ENCODE results near the gene PGAP2.

PGAP2 gene

GRCh38 chr11:3808861-3809623 is 682 bp downstream of the PGAP2 start:
- H3K4me1 ChIP-seq (ENCODE audit: control insufficient read depth in 2 of 2, insufficient read depth in 1 of 2, low read depth in 1 of 2, low read length in 2 of 2): peaks cover 2 to 9% of the 10 kb centered on the region in 2 donors
- H3K14ac ChIP-seq (ENCODE audit: low read length): no peak overlapping the region
- H4K8ac ChIP-seq (ENCODE audit: low read depth, low read length): no peak overlapping the region
- peak overlapping the region; percentile 91 for H3K9ac ChIP-seq (ENCODE audit: low read depth, low read length, poor library complexity)
- H2AK5ac ChIP-seq (ENCODE audit: low read depth, low read length): peak overlapping the region; percentile 25
- H3K36me3 ChIP-seq (replicated peaks in 1 of 2; ENCODE audit: control insufficient read depth in 2 of 2, insufficient read depth in 2 of 2, low read length in 2 of 2): peaks cover 0 to 8% of the 10 kb centered on the region in 2 donors
- no peaks in the 10 kb centered on the region for H3K27me3 ChIP-seq (ENCODE audit: control insufficient read depth in 3 of 3, insufficient read depth in 3 of 3, low read depth in 1 of 3, low read length in 3 of 3)
- DNase-seq (ENCODE audit: low spot score): no peak
- H3K27ac ChIP-seq (replicated peaks; ENCODE audit: low read length): no peak overlapping the region
- H3K4me3 ChIP-seq (ENCODE audit: low read length in 2 of 2): peak overlapping the region; percentile 73 to 94
- H3K23ac ChIP-seq (ENCODE audit: low read depth, low read length, poor library complexity): peak overlapping the region; percentile 82
- peak overlapping the region; percentile 99 for H2AFZ ChIP-seq (ENCODE audit: low read length)
- H3K4me2 ChIP-seq (ENCODE audit: insufficient read depth, low read length, poor library complexity, severe bottlenecking): peak overlapping the region; percentile 95
- H2BK12ac ChIP-seq (ENCODE audit: low read length): no peak overlapping the region
- H3K9me3 ChIP-seq (replicated peaks in 1 of 2; ENCODE audit: control insufficient read depth in 2 of 2, insufficient read depth in 1 of 2, low read depth in 1 of 2, low read length in 2 of 2): no peaks in the 10 kb centered on the region
- no peak overlapping the region for H4K91ac ChIP-seq (ENCODE audit: low read depth, low read length, poor library complexity)
- H3K79me1 ChIP-seq (ENCODE audit: low read depth, low read length): peaks cover 6% of the 10 kb centered on the region
- H2BK5ac ChIP-seq (ENCODE audit: low read length): no peak overlapping the region
- peak overlapping the region; percentile 78 for H2BK120ac ChIP-seq (ENCODE audit: low read depth, low read length)
- peak overlapping the region; percentile 81 for H2BK15ac ChIP-seq (ENCODE audit: low read length)
- no peak overlapping the region for H3K4ac ChIP-seq (ENCODE audit: low read length)
- no CpG with 5 or more reads among the region's 5 CpGs for WGBS, 2 donors (ENCODE audit: extremely low coverage in 2 of 2, insufficient read length in 2 of 2, insufficient replicate concordance in 1 of 2)
- peak overlapping the region; percentile 99 for H3K18ac ChIP-seq (ENCODE audit: low read length)

DNA sequence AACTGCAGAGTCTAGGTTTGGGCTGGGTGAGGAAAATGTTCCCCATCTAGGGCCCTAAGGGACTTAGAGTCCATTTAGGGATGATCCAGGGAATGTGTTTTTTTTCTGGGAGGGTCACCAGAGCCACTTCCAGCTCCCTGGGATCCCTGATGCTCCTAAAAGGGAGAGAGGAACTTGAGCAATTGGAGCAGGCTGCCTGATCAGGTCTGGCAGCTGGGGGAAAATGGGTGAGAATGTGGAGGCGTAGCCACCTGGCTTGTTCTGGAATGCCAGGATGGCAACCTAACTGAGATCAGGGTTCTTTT is 1.2 kb downstream of the PGAP2 start:
- no CpG with 5 or more reads among the region's 1 CpG for WGBS, 2 donors (ENCODE audit: extremely low coverage in 2 of 2, insufficient read length in 2 of 2, insufficient replicate concordance in 1 of 2)

GRCh38 chr11:3810446-3810845 is 2.1 kb downstream of the PGAP2 start:
- Histone ChIP-seq H3K14ac (ENCODE audit: low read length) (no peak overlapping the region), H2AFZ (ENCODE audit: low read length) (no peak overlapping the region), H4K8ac (ENCODE audit: low read depth, low read length) (no peak overlapping the region), H4K91ac (ENCODE audit: low read depth, low read length, poor library complexity) (no peak overlapping the region), H3K18ac (ENCODE audit: low read length) (no peak overlapping the region), H3K27ac (replicated peaks; ENCODE audit: low read length) (no peak overlapping the region), H3K9me3 (replicated peaks in 1 of 2; ENCODE audit: control insufficient read depth in 2 of 2, insufficient read depth in 1 of 2, low read depth in 1 of 2, low read length in 2 of 2) (no peaks in the 10 kb centered on the region), H3K4ac (ENCODE audit: low read length) (no peak overlapping the region), H3K4me1 (ENCODE audit: control insufficient read depth in 2 of 2, insufficient read depth in 1 of 2, low read depth in 1 of 2, low read length in 2 of 2) (peaks cover 2 to 9% of the 10 kb centered on the region in 2 donors), H3K23ac (ENCODE audit: low read depth, low read length, poor library complexity) (no peak overlapping the region), H3K27me3 (ENCODE audit: control insufficient read depth in 3 of 3, insufficient read depth in 3 of 3, low read depth in 1 of 3, low read length in 3 of 3) (no peaks in the 10 kb centered on the region), H3K4me2 (ENCODE audit: insufficient read depth, low read length, poor library complexity, severe bottlenecking) (no peak overlapping the region), H3K4me3 (ENCODE audit: low read length in 2 of 2) (no peak overlapping the region), H2BK5ac (ENCODE audit: low read length) (no peak overlapping the region), H3K79me1 (ENCODE audit: low read depth, low read length) (peaks cover 6% of the 10 kb centered on the region), H3K9ac (ENCODE audit: low read depth, low read length, poor library complexity) (no peak overlapping the region), H2BK15ac (ENCODE audit: low read length) (no peak overlapping the region), H3K36me3 (replicated peaks in 1 of 2; ENCODE audit: control insufficient read depth in 2 of 2, insufficient read depth in 2 of 2, low read length in 2 of 2) (peaks cover 0 to 8% of the 10 kb centered on the region in 2 donors), H2AK5ac (ENCODE audit: low read depth, low read length) (no peak overlapping the region), H2BK120ac (ENCODE audit: low read depth, low read length) (no peak overlapping the region), H2BK12ac (ENCODE audit: low read length) (no peak overlapping the region)
- no CpG with 5 or more reads among the region's 3 CpGs for WGBS, 2 donors (ENCODE audit: extremely low coverage in 2 of 2, insufficient read length in 2 of 2, insufficient replicate concordance in 1 of 2)
- no peak for DNase-seq (ENCODE audit: low spot score)

More for the DNA sequence above, 1.2 kb downstream of the PGAP2 start:
- peaks cover 2 to 9% of the 10 kb centered on the region in 2 donors for H3K4me1 ChIP-seq (ENCODE audit: control insufficient read depth in 2 of 2, insufficient read depth in 1 of 2, low read depth in 1 of 2, low read length in 2 of 2)
- no peak overlapping the region for H2AFZ ChIP-seq (ENCODE audit: low read length)
- no peak overlapping the region for H2BK120ac ChIP-seq (ENCODE audit: low read depth, low read length)
- H4K8ac ChIP-seq (ENCODE audit: low read depth, low read length): no peak overlapping the region
- peaks cover 0 to 8% of the 10 kb centered on the region in 2 donors for H3K36me3 ChIP-seq (replicated peaks in 1 of 2; ENCODE audit: control insufficient read depth in 2 of 2, insufficient read depth in 2 of 2, low read length in 2 of 2)
- H3K79me1 ChIP-seq (ENCODE audit: low read depth, low read length): peaks cover 6% of the 10 kb centered on the region
- no peak overlapping the region for H3K4ac ChIP-seq (ENCODE audit: low read length)
- no peak overlapping the region for H2BK12ac ChIP-seq (ENCODE audit: low read length)
- H3K9ac ChIP-seq (ENCODE audit: low read depth, low read length, poor library complexity): no peak overlapping the region
- no peak overlapping the region for H3K4me2 ChIP-seq (ENCODE audit: insufficient read depth, low read length, poor library complexity, severe bottlenecking)
- H3K4me3 ChIP-seq (ENCODE audit: low read length in 2 of 2): no peak overlapping the region
- no peak overlapping the region for H3K23ac ChIP-seq (ENCODE audit: low read depth, low read length, poor library complexity)
- no peaks in the 10 kb centered on the region for H3K9me3 ChIP-seq (replicated peaks in 1 of 2; ENCODE audit: control insufficient read depth in 2 of 2, insufficient read depth in 1 of 2, low read depth in 1 of 2, low read length in 2 of 2)
- no peak overlapping the region for H4K91ac ChIP-seq (ENCODE audit: low read depth, low read length, poor library complexity)
- H3K27me3 ChIP-seq (ENCODE audit: control insufficient read depth in 3 of 3, insufficient read depth in 3 of 3, low read depth in 1 of 3, low read length in 3 of 3): no peaks in the 10 kb centered on the region
- H2AK5ac ChIP-seq (ENCODE audit: low read depth, low read length): no peak overlapping the region
- no peak overlapping the region for H2BK5ac ChIP-seq (ENCODE audit: low read length)
- no peak overlapping the region for H3K14ac ChIP-seq (ENCODE audit: low read length)
- no peak overlapping the region for H3K27ac ChIP-seq (replicated peaks; ENCODE audit: low read length)
- no peak overlapping the region for H3K18ac ChIP-seq (ENCODE audit: low read length)
- DNase-seq (ENCODE audit: low spot score): no peak
- H2BK15ac ChIP-seq (ENCODE audit: low read length): no peak overlapping the region

DNA sequence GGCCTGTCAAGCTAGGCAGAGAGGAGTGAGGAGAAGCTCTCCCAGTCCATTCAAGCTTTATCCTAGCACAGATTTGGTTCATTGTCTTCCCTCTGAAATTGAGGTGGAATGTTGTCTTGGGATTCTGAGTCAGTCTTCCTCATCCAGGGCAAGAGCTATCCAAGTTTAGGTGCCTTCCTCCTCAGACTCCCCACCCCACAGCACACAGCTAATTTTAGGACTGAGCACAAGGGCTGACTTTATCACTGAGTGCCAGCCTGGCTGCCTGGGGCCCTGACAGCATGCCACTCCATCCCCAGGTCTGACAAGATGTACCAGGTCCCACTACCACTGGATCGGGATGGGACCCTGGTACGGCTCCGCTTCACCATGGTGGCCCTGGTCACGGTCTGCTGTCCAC is 2.6 kb downstream of the PGAP2 start:
- no peak overlapping the region for H3K27ac ChIP-seq (replicated peaks; ENCODE audit: low read length)
- H2AFZ ChIP-seq (ENCODE audit: low read length): no peak overlapping the region
- DNase-seq (ENCODE audit: low spot score): no peak

More for the DNA sequence above, 2.6 kb downstream of the PGAP2 start:
- Histone ChIP-seq H2BK15ac (ENCODE audit: low read length) (no peak overlapping the region), H3K4me2 (ENCODE audit: insufficient read depth, low read length, poor library complexity, severe bottlenecking) (no peak overlapping the region), H2BK12ac (ENCODE audit: low read length) (no peak overlapping the region), H2BK120ac (ENCODE audit: low read depth, low read length) (no peak overlapping the region), H3K23ac (ENCODE audit: low read depth, low read length, poor library complexity) (no peak overlapping the region), H3K14ac (ENCODE audit: low read length) (no peak overlapping the region), H2AK5ac (ENCODE audit: low read depth, low read length) (no peak overlapping the region), H3K4me1 (ENCODE audit: control insufficient read depth in 2 of 2, insufficient read depth in 1 of 2, low read depth in 1 of 2, low read length in 2 of 2) (peaks cover 2 to 9% of the 10 kb centered on the region in 2 donors), H4K8ac (ENCODE audit: low read depth, low read length) (no peak overlapping the region), H3K27me3 (ENCODE audit: control insufficient read depth in 3 of 3, insufficient read depth in 3 of 3, low read depth in 1 of 3, low read length in 3 of 3) (no peaks in the 10 kb centered on the region), H3K4ac (ENCODE audit: low read length) (no peak overlapping the region), H3K9ac (ENCODE audit: low read depth, low read length, poor library complexity) (peak overlapping the region; percentile 51), H3K18ac (ENCODE audit: low read length) (no peak overlapping the region), H2BK5ac (ENCODE audit: low read length) (no peak overlapping the region), H3K9me3 (replicated peaks in 1 of 2; ENCODE audit: control insufficient read depth in 2 of 2, insufficient read depth in 1 of 2, low read depth in 1 of 2, low read length in 2 of 2) (no peaks in the 10 kb centered on the region), H3K36me3 (replicated peaks in 1 of 2; ENCODE audit: control insufficient read depth in 2 of 2, insufficient read depth in 2 of 2, low read length in 2 of 2) (peaks cover 0 to 8% of the 10 kb centered on the region in 2 donors), H3K4me3 (ENCODE audit: low read length in 2 of 2) (no peak overlapping the region), H4K91ac (ENCODE audit: low read depth, low read length, poor library complexity) (no peak overlapping the region), H3K79me1 (ENCODE audit: low read depth, low read length) (peaks cover 6% of the 10 kb centered on the region)
- no CpG with 5 or more reads among the region's 4 CpGs for WGBS, 2 donors (ENCODE audit: extremely low coverage in 2 of 2, insufficient read length in 2 of 2, insufficient replicate concordance in 1 of 2)

All from neuronal stem cell (in vitro differentiated cells).